Neural progenitor cell (in vitro differentiated cells): ENCODE data around the gene CCDC171. TPM values are rescaled to one million over a fixed set of nuclear protein-coding genes. Genes with fewer than 3 reads are reported as not detected.

Source experiments
- DNase-seq: peaks from one replicate; pipeline ENCODE4 v3.0.0-alpha.2; 2016; ENCODE audit warnings: low spot score
- H2AFZ ChIP-seq: fragments of 200-600 bp; sonication (generic); replicated peaks from 2 replicates; pipeline ENCODE4 v1.6.1; 2016; ENCODE audit warnings: antibody characterized with exemption
- H3F3A ChIP-seq: fragments of 200-600 bp; sonication (generic); 2 replicates; pipeline ENCODE4 v1.6.1; 2016; ENCODE audit warnings: antibody characterized with exemption, low read depth
- H3K27ac ChIP-seq: fragments of 200-600 bp; sonication (generic); 2 replicates; pipeline ENCODE4 v1.5.1; 2016; ENCODE audit warnings: mild to moderate bottlenecking
- H3K27me3 ChIP-seq: fragments of 200-600 bp; sonication (generic); 2 replicates; pipeline ENCODE4 v1.6.1; 2016; ENCODE audit warnings: mild to moderate bottlenecking, moderate library complexity
- H3K36me3 ChIP-seq: fragments of 200-600 bp; sonication (generic); 2 replicates; pipeline ENCODE4 v1.5.1; 2016
- H3K4me1 ChIP-seq: fragments of 200-600 bp; sonication (generic); 2 replicates; pipeline ENCODE4 v1.6.1; 2016; ENCODE audit warnings: mixed run types
- H3K4me2 ChIP-seq: fragments of 200-600 bp; sonication (generic); 2 replicates; pipeline ENCODE4 v1.6.1; 2016
- H3K4me3 ChIP-seq: fragments of 200-600 bp; sonication (generic); 2 replicates; pipeline ENCODE4 v1.5.1; 2016
- H3K79me2 ChIP-seq: fragments of 200-600 bp; sonication (generic); 2 replicates; pipeline ENCODE4 v1.6.1; 2016; ENCODE audit warnings: low read depth
- H3K9ac ChIP-seq: fragments of 200-600 bp; sonication (generic); 2 replicates; pipeline ENCODE4 v1.6.1; 2016
- H3K9me3 ChIP-seq: fragments of 200-600 bp; sonication (generic); 2 replicates; pipeline ENCODE4 v1.5.1; 2016; ENCODE audit warnings: low read depth
- H4K20me1 ChIP-seq: fragments of 200-600 bp; sonication (generic); 2 replicates; pipeline ENCODE4 v1.6.1; 2016; ENCODE audit warnings: low read depth
- H3K27ac Mint-ChIP-seq: 3 replicates; pipeline ENCODE4 v1.8.0; 2021; ENCODE audit warnings: mixed read lengths
- H3K27me3 Mint-ChIP-seq: 2 replicates; pipeline ENCODE4 v1.8.0; 2022; ENCODE audit warnings: low read depth, mild to moderate bottlenecking, inconsistent platforms, moderate library complexity, mixed read lengths; ENCODE audit not compliant: insufficient read depth
- H3K36me3 Mint-ChIP-seq: 3 replicates; pipeline ENCODE4 v1.8.0; 2021; ENCODE audit warnings: mixed read lengths
- H3K4me1 Mint-ChIP-seq: 3 replicates; pipeline ENCODE4 v1.8.0; 2021; ENCODE audit warnings: mixed read lengths
- H3K4me3 Mint-ChIP-seq: 3 replicates; pipeline ENCODE4 v1.8.0; 2021; ENCODE audit warnings: mild to moderate bottlenecking, moderate library complexity, mixed read lengths
- H3K9me3 Mint-ChIP-seq: 3 replicates; pipeline ENCODE4 v1.8.0; 2020; ENCODE audit warnings: mixed read lengths
- EZH2 ChIP-seq: fragments of 200-600 bp; sonication (generic); IDR thresholded peaks from 2 replicates; pipeline ENCODE4 v1.6.1; 2017; ENCODE audit warnings: antibody characterized with exemption, mild to moderate bottlenecking, moderate library complexity
- EZH2phosphoT487 ChIP-seq: fragments of 200-600 bp; sonication (generic); IDR thresholded peaks from 2 replicates; pipeline ENCODE4 v1.6.1; 2017; ENCODE audit warnings: antibody characterized with exemption
- total RNA-seq: library from RNA; depleted of rRNA; stranded (reverse); fragments of >200 nt; gene quantifications from 2 replicates; pipeline ENCODE4 v1.2.3, GENCODE V29; 2015; ENCODE audit warnings: low replicate concordance
- TF ChIP-seq, protein P1 (sequence below): fragments of 200-600 bp; sonication (generic); IDR thresholded peaks from 2 replicates; pipeline ENCODE4 v1.5.1; 2017; ENCODE audit warnings: antibody characterized with exemption, mild to moderate bottlenecking

CCDC171 gene
- total RNA-seq, 1 donor from 2014 or later: 9.3 TPM

DNA sequence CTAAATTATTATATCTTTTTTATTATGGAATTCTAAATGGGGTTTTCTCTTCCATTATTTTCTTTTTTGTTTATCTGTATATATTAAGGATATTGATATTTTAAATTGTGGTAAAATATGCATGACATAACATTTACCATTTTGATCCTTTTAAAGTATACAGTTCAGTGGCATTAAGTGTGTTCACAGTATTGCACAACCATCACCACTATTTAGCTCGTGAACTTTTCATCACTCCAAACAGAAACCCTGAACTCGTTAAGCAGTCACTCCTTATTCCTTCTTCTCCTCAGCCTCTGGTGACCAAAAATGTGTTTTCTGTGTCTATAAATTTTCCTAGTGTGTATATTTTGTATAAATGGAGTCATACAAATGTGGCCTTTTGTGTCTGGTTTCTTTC, 188.2 kb downstream of the CCDC171 start:
- H3K4me2 ChIP-seq: no peak overlapping the region
- no peak overlapping the region for H3K9ac ChIP-seq
- no peaks in the 10 kb centered on the region for H3F3A ChIP-seq
- TF ChIP-seq EZH2 (no peak), EZH2phosphoT487 (no peak)
- TF ChIP-seq, protein P1, sequence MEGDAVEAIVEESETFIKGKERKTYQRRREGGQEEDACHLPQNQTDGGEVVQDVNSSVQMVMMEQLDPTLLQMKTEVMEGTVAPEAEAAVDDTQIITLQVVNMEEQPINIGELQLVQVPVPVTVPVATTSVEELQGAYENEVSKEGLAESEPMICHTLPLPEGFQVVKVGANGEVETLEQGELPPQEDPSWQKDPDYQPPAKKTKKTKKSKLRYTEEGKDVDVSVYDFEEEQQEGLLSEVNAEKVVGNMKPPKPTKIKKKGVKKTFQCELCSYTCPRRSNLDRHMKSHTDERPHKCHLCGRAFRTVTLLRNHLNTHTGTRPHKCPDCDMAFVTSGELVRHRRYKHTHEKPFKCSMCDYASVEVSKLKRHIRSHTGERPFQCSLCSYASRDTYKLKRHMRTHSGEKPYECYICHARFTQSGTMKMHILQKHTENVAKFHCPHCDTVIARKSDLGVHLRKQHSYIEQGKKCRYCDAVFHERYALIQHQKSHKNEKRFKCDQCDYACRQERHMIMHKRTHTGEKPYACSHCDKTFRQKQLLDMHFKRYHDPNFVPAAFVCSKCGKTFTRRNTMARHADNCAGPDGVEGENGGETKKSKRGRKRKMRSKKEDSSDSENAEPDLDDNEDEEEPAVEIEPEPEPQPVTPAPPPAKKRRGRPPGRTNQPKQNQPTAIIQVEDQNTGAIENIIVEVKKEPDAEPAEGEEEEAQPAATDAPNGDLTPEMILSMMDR: no peak
- no peaks in the 10 kb centered on the region for H3K27me3 Mint-ChIP-seq
- no peaks in the 10 kb centered on the region for H3K9me3 ChIP-seq
- H3K27ac ChIP-seq: no peak overlapping the region
- peaks cover 13% of the 10 kb centered on the region for H3K4me1 Mint-ChIP-seq
- H4K20me1 ChIP-seq: no peaks in the 10 kb centered on the region
- H3K4me3 ChIP-seq: no peak overlapping the region
- no peak overlapping the region for H3K27ac Mint-ChIP-seq
- H3K4me3 Mint-ChIP-seq: no peak overlapping the region
- peaks cover 5% of the 10 kb centered on the region for H3K9me3 Mint-ChIP-seq
- no peaks in the 10 kb centered on the region for H3K27me3 ChIP-seq
- DNase-seq: no peak
- no peaks in the 10 kb centered on the region for H3K79me2 ChIP-seq
- H3K36me3 ChIP-seq: no peaks in the 10 kb centered on the region
- H3K36me3 Mint-ChIP-seq: no peaks in the 10 kb centered on the region
- H2AFZ ChIP-seq: no peak overlapping the region
- no peaks in the 10 kb centered on the region for H3K4me1 ChIP-seq

DNA sequence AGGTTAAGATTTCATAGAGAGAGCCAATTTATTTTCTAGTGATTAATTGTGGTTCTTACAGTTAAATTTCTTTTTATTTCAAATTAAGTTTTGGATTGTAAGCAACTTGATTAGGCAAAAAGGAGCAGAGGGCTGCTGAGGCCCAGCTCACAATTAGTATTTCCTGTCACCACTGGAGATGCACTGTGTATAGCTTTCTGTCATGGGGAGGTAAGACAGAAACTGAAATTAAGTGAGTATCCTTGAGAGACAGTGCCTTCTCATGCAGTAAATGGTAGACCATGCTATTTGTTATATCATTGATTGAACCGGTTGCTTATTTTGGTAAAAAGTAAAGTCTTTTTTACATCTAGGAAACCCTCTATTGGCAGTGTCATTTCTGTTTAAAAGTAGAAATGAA, 190.7 kb downstream of the CCDC171 start:
- no peak for DNase-seq
- Mint-ChIP-seq H3K4me3 (no peak overlapping the region), H3K9me3 (peaks cover 14% of the 10 kb centered on the region), H3K27me3 (no peaks in the 10 kb centered on the region), H3K4me1 (no peaks in the 10 kb centered on the region), H3K36me3 (peaks cover 8% of the 10 kb centered on the region), H3K27ac (no peak overlapping the region)
- no peak overlapping the region for H3K4me2 ChIP-seq
- no peak overlapping the region for H3K4me3 ChIP-seq
- H3K27ac ChIP-seq: no peak overlapping the region
- no peak overlapping the region for H3K9ac ChIP-seq
- no peaks in the 10 kb centered on the region for H3K27me3 ChIP-seq
- no peaks in the 10 kb centered on the region for H3K36me3 ChIP-seq
- no peak for TF ChIP-seq EZH2phosphoT487
- no peak for TF ChIP-seq EZH2
- TF ChIP-seq, protein P1: no peak
- H3F3A ChIP-seq: no peaks in the 10 kb centered on the region
- H3K4me1 ChIP-seq: no peaks in the 10 kb centered on the region
- H3K79me2 ChIP-seq: no peaks in the 10 kb centered on the region
- no peaks in the 10 kb centered on the region for H4K20me1 ChIP-seq
- H3K9me3 ChIP-seq: no peaks in the 10 kb centered on the region
- H2AFZ ChIP-seq: no peak overlapping the region

GRCh38 chr9:15744196-15744595, 191.4 kb downstream of the CCDC171 start:
- Histone ChIP-seq H3K36me3 (no peaks in the 10 kb centered on the region), H3K4me1 (no peaks in the 10 kb centered on the region), H4K20me1 (no peaks in the 10 kb centered on the region), H3K27ac (no peak overlapping the region), H3K4me2 (no peak overlapping the region), H2AFZ (no peak overlapping the region), H3K27me3 (no peaks in the 10 kb centered on the region), H3K79me2 (no peaks in the 10 kb centered on the region), H3K4me3 (no peak overlapping the region), H3K9me3 (no peaks in the 10 kb centered on the region), H3F3A (no peaks in the 10 kb centered on the region), H3K9ac (no peak overlapping the region)
- no peak for DNase-seq
- TF ChIP-seq EZH2: no peak
- TF ChIP-seq, protein P1: no peak
- TF ChIP-seq EZH2phosphoT487: no peak
- H3K9me3 Mint-ChIP-seq: peaks cover 11% of the 10 kb centered on the region
- H3K4me1 Mint-ChIP-seq: no peaks in the 10 kb centered on the region
- peaks cover 8% of the 10 kb centered on the region for H3K36me3 Mint-ChIP-seq
- no peak overlapping the region for H3K27ac Mint-ChIP-seq
- H3K4me3 Mint-ChIP-seq: no peak overlapping the region
- no peaks in the 10 kb centered on the region for H3K27me3 Mint-ChIP-seq
